ENCODE measurements around the gene CCNB2.

CCNB2 gene

GRCh38 chr15:59147666-59148065 is 42.7 kb downstream of the CCNB2 start:
- Histone ChIP-seq H3K4me2 (ENCODE audit: low read length) (no peak overlapping the region), H3K4me3 (ENCODE audit: low read length) (no peak overlapping the region), H4K20me1 (ENCODE audit: control insufficient read depth, insufficient read depth, low read depth, low read length) (no peaks in the 10 kb centered on the region), H3K27ac (ENCODE audit: low read depth, low read length) (no peak overlapping the region), H3K27me3 (ENCODE audit: control insufficient read depth, low read length) (no peaks in the 10 kb centered on the region), H3K36me3 (ENCODE audit: control insufficient read depth, low read length) (peaks cover 33% of the 10 kb centered on the region), H3K79me2 (ENCODE audit: control insufficient read depth, low read length) (no peaks in the 10 kb centered on the region), H3K9me3 (ENCODE audit: control insufficient read depth, insufficient read depth, low read length) (no peaks in the 10 kb centered on the region), H3K9me2 (replicated peaks; ENCODE audit: control insufficient read depth, low read length) (no peaks in the 10 kb centered on the region), H3K4me1 (ENCODE audit: control insufficient read depth, low read length) (no peaks in the 10 kb centered on the region), H3F3A (ENCODE audit: control insufficient read depth, insufficient read depth) (no peaks in the 10 kb centered on the region)
- TF ChIP-seq, protein P1, sequence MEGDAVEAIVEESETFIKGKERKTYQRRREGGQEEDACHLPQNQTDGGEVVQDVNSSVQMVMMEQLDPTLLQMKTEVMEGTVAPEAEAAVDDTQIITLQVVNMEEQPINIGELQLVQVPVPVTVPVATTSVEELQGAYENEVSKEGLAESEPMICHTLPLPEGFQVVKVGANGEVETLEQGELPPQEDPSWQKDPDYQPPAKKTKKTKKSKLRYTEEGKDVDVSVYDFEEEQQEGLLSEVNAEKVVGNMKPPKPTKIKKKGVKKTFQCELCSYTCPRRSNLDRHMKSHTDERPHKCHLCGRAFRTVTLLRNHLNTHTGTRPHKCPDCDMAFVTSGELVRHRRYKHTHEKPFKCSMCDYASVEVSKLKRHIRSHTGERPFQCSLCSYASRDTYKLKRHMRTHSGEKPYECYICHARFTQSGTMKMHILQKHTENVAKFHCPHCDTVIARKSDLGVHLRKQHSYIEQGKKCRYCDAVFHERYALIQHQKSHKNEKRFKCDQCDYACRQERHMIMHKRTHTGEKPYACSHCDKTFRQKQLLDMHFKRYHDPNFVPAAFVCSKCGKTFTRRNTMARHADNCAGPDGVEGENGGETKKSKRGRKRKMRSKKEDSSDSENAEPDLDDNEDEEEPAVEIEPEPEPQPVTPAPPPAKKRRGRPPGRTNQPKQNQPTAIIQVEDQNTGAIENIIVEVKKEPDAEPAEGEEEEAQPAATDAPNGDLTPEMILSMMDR (IDR thresholded peaks at IDR 0.05; ENCODE audit: low read depth, low read length, poor library complexity, severe bottlenecking) = no peak
- no peak for TF ChIP-seq EZH2phosphoT487 (IDR thresholded peaks at IDR 0.05; ENCODE audit: borderline replicate concordance, low read length)

GRCh38 chr15:59148153-59148833 is 43.3 kb downstream of the CCNB2 start:
- Histone ChIP-seq H3K79me2 (ENCODE audit: control insufficient read depth, low read length) (no peaks in the 10 kb centered on the region), H3K4me2 (ENCODE audit: low read length) (no peak overlapping the region), H3K4me3 (ENCODE audit: low read length) (no peak overlapping the region), H3K27ac (ENCODE audit: low read depth, low read length) (no peak overlapping the region), H3K9me2 (replicated peaks; ENCODE audit: control insufficient read depth, low read length) (no peaks in the 10 kb centered on the region), H3K36me3 (ENCODE audit: control insufficient read depth, low read length) (peaks cover 40% of the 10 kb centered on the region), H3K27me3 (ENCODE audit: control insufficient read depth, low read length) (no peaks in the 10 kb centered on the region), H3K4me1 (ENCODE audit: control insufficient read depth, low read length) (no peaks in the 10 kb centered on the region), H3K9me3 (ENCODE audit: control insufficient read depth, insufficient read depth, low read length) (no peaks in the 10 kb centered on the region), H3F3A (ENCODE audit: control insufficient read depth, insufficient read depth) (no peaks in the 10 kb centered on the region), H4K20me1 (ENCODE audit: control insufficient read depth, insufficient read depth, low read depth, low read length) (no peaks in the 10 kb centered on the region)
- no peak for TF ChIP-seq EZH2phosphoT487 (IDR thresholded peaks at IDR 0.05; ENCODE audit: borderline replicate concordance, low read length)
- TF ChIP-seq, protein P1 (IDR thresholded peaks at IDR 0.05; ENCODE audit: low read depth, low read length, poor library complexity, severe bottlenecking) = no peak

GRCh38 chr15:59150185-59150584 is 45.2 kb downstream of the CCNB2 start:
- no peaks in the 10 kb centered on the region for H3K9me2 ChIP-seq (replicated peaks; ENCODE audit: control insufficient read depth, low read length)
- no peaks in the 10 kb centered on the region for H3K27me3 ChIP-seq (ENCODE audit: control insufficient read depth, low read length)
- TF ChIP-seq, protein P1 (IDR thresholded peaks at IDR 0.05; ENCODE audit: low read depth, low read length, poor library complexity, severe bottlenecking) = no peak
- no peak for TF ChIP-seq EZH2phosphoT487 (IDR thresholded peaks at IDR 0.05; ENCODE audit: borderline replicate concordance, low read length)
- no peaks in the 10 kb centered on the region for H3K4me1 ChIP-seq (ENCODE audit: control insufficient read depth, low read length)
- no peaks in the 10 kb centered on the region for H3K9me3 ChIP-seq (ENCODE audit: control insufficient read depth, insufficient read depth, low read length)
- H3K4me3 ChIP-seq (ENCODE audit: low read length) = no peak overlapping the region
- no peak overlapping the region for H3K27ac ChIP-seq (ENCODE audit: low read depth, low read length)
- no peaks in the 10 kb centered on the region for H3K79me2 ChIP-seq (ENCODE audit: control insufficient read depth, low read length)
- H3F3A ChIP-seq (ENCODE audit: control insufficient read depth, insufficient read depth) = no peaks in the 10 kb centered on the region
- no peak overlapping the region for H3K4me2 ChIP-seq (ENCODE audit: low read length)
- peaks cover 42% of the 10 kb centered on the region for H3K36me3 ChIP-seq (ENCODE audit: control insufficient read depth, low read length)
- H4K20me1 ChIP-seq (ENCODE audit: control insufficient read depth, insufficient read depth, low read depth, low read length) = no peaks in the 10 kb centered on the region

Data from DOHH2 (cell line).